Measurements from ENCODE around the gene KLHDC8B.

DNA sequence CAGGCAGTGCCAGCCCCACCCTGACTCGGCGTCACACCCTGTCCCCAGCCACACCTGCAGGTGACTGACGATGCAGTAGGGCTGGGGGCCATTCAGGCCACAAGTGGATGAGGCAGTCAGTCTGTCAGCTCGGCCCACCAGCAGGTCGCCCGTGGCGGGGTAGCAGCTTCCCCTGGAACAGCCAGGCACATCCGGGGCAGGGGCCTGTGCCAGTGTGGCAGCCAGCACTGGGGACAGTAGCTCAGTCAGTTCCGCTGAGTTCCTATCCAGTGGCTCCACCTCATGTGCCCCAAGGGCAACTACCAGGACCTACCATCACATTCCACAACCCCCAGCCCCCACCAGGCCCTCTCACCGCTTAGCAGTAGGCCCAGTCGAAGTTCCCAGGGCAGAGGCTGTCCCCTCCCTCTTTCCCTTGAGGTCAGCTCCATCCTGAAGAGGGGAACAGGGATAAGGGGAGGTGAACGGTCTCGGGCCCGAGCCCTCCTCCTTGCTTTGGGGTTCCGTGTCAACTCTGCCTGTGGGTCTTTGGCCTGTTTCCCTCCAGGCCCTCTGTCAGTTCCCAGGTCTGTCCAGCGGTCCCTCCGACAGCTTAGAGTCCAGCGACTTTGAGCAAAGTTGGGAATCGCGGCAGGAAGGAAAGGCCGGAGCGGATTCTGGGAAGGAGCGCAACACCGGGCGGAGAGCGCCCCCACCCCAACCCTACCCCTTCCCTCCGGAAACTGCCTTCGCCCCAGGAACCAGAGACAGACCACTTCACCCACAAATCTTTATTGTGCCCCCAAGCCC, 38.8 kb upstream of the KLHDC8B start, which contains the start of gene LAMB2:
- TF ChIP-seq EZH2 (IDR thresholded peaks at IDR 0.05), result no peak
- TF ChIP-seq POLR2AphosphoS5 (IDR thresholded peaks at IDR 0.05; ENCODE audit: borderline replicate concordance, low read depth, low read length), result peak; percentile 62; the same call in 1 of the 2 replicates
- no peak for TF ChIP-seq FOXP2 (optimal IDR thresholded peaks at IDR 0.05; ENCODE audit: control extremely low read depth, extremely low read length, insufficient read depth)

Measured in SK-N-MC (cell line).